OCI-M1 (cell line): Measurements from ENCODE around the gene MAGI3.
"Not testable (repeated sequence)": the region's sequence is repeated elsewhere in the genome, so short reads cannot be mapped to it uniquely, and the experiment has no call there.

Experiments used
- DNase-seq: peaks from one replicate; lab custom pipeline; 2025; lab: John Stamatoyannopoulos, UW

MAGI3 gene

DNA sequence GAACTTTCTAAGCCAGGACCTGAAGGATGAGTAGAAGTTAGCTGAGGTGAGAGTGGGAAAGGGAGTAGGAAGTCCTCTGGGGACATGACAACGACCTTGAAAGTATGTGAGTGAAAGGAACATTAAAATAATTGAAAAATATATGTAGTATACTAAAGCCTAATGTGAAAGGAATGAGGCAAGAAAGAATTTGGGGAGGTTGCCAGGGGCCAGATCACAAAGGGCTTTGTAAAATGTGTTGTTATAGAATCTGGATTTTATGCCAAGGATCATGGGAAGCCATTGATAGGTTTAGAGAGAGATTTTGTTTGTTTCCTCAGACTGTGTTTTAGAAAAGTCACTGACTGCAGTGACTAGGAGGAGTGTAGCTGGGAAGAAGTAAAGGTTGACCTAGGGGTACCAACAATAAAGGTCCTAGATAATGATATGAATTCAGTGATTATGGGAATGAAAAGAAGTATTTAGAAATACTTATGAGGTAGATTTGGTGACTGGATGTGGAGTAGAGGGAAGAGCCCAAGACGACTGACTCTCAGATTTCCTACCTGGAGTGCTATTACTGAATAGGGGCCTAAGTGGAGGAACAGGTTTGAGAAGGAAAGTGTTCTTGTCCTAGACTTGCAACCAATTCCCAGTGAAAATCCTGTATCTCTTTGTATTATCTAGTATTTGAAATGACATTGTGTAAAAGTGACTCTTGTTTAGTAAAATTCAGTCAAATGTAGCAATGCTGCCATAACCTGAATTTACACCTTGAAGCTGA is 189.1 kb downstream of the MAGI3 start:
- DNase-seq, result no peak

GRCh38 chr1:113581323-113581722 is 191.0 kb downstream of the MAGI3 start:
- DNase-seq, result no peak

- DNase-seq, result no peak
Observed at GRCh38 chr1:113582084-113582483, 191.8 kb downstream of the MAGI3 start.

- no peak for DNase-seq
Observed at GRCh38 chr1:113587475-113587874, 197.2 kb downstream of the MAGI3 start.

- no peak for DNase-seq
Observed at GRCh38 chr1:113592230-113592629, 201.9 kb downstream of the MAGI3 start.

- DNase-seq, result no peak
Observed at GRCh38 chr1:113593550-113594297, 203.4 kb downstream of the MAGI3 start.

- DNase-seq, result not testable (repeated sequence)
Observed at GRCh38 chr1:113604466-113604865, 214.2 kb downstream of the MAGI3 start.

GRCh38 chr1:113605146-113605545 is 214.8 kb downstream of the MAGI3 start:
- no peak for DNase-seq

- no peak for DNase-seq
Observed at GRCh38 chr1:113608399-113608798, 218.1 kb downstream of the MAGI3 start.

DNA sequence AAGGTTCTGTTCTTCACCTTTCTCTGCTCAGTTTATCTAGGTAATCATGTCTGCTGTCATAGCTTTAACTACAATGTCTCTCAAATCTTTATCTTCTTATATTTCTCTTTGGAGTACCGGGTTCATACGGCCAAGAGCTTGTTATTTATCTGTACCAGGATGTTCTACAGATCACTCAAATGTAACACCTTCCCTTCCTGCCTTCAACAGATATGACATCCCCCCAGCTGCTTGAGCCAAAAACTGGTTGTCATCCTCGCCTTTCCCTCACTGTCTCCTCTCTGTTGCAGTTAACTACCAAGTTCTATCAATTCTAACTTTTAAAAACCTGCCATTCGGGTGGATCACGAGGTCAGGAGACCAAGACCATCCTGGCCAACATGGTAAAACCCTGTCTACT is 220.1 kb downstream of the MAGI3 start:
- no peak for DNase-seq

DNA sequence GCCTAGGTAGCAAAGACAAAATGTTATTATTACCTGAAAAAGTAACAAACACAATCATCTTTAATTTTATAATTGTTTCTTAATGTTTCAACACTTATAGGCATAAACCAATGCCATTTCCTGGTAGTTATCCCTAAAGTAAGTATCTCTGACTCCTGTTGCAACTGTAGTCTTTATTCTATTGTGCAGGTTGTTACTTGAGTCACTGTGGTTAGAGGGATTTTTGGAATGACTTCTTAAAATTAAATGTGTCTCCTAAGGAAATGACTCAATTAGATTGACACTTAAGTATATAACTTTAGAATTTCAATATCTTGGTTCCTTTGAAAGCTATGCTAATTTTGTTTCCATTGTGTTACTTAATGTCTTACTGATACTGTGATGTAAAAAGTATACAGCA is 225.1 kb downstream of the MAGI3 start:
- no peak for DNase-seq

GRCh38 chr1:113616156-113616555 is 225.8 kb downstream of the MAGI3 start:
- DNase-seq, result no peak

DNA sequence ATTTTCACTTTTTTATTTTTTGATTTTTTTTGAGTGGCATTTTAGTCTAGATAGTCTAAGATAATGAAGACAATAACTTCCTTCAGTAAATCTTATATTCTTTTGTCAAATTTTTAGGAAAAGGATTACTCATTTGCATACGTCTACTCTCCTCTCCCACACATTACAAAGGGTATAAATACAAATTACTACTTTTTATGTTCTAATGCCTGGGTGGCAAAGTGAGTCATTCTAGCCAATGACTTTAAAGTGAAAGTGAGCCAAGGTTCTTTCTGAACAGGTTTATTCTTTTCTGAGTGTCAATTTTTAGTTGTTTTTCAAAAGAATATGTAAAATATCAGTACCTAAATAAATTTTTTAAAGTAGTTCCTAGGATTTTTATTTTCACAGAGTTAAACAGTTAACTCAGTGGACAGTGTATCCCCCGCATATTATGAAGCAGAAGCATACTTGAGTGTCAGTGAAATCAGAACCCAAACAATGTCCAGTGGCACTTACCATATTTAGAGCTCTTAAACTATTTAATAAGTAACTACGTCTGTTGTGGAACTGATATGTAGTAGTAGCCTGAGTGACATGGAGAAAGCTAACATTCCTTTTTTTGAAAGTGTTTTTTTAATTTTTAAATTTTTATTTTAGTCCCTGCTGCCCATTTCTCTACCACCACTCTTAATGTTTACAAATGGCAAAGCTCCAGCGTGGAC is 227.3 kb downstream of the MAGI3 start:
- DNase-seq, result no peak

GRCh38 chr1:113628997-113629396 is 238.7 kb downstream of the MAGI3 start:
- DNase-seq, result no peak

- no peak for DNase-seq
Observed at GRCh38 chr1:113630340-113631327, 240.3 kb downstream of the MAGI3 start.

DNA sequence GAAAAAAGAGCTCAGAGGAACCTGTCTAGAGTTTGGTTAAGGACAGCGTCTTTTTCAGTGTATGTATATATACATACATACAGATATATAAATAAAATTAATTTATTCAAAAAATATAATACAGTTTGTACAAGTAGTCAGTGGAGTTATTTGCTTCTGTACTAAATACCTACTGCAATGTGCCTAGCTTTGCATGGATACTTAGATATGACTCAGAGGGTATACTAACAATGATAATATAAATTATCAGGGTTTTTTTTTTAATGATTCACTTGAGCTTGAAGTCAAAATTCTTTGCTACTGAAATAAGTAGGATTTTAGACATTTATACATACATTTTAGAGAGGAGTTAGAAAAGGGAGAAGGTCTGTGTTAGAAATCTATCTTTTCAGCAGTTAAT is 251.1 kb downstream of the MAGI3 start:
- DNase-seq, result no peak

DNA sequence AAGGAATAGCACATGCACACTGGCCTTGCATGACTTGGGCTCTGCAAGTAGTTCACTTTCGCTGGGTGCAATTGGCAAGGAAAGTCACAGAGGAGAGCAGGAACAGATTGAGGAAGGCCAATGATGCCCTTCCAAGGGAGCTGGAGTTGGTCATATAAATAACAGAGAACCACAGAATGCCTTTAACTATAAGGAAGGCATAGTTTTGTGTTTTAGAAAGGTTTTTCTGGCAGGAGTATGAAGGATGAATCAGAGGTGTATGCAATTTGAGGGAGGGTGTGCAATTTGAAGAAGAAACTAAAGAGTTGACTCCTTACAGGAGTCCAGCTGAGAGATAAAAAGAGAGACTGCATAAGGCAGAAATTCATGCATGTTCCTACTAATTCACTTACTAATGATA is 256.8 kb downstream of the MAGI3 start:
- no peak for DNase-seq

DNA sequence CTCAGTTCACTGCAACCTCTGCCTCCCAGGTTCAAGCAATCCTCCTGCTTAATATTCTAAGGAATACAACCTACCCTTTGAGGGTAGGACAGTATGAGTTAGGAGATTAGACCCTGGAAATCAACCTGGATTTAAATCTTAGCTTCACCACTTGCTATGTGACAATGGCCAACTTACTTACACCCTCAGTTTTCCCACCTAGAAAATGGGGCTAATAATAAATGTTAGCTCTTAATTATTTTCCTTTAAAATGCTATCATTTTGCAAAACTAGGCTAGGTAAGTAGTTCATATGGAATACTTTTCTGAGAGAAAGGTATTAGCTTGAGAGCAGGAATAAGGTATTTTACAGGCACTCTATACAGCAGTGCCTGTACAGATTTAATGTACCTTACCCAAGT is 258.2 kb downstream of the MAGI3 start:
- no peak for DNase-seq

- DNase-seq, result no peak
Observed at GRCh38 chr1:113652771-113653170, 262.5 kb downstream of the MAGI3 start.

DNA sequence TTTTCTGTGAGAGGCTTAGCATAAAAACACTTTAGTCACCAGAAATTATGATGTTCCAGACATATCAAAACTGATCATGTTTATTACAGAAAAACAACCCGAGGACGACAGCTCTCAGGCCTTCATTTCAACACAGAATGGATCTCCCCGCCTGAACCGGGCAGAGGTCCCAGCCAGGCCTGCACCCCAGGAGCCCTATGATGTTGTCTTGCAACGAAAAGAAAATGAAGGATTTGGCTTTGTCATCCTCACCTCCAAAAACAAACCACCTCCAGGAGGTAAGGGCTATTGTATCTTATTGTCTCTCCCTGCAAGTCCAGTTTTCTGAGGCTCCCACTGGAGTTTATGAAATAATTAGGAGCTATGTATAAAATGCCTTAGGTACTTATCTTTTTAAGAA is 263.4 kb downstream of the MAGI3 start:
- DNase-seq, result no peak

GRCh38 chr1:113654883-113655282 is 264.6 kb downstream of the MAGI3 start:
- no peak for DNase-seq

GRCh38 chr1:113657126-113657525 is 266.8 kb downstream of the MAGI3 start:
- DNase-seq, result no peak
